ENCODE measurements around the gene PLPPR1. TPM values are rescaled to one million over a fixed set of nuclear protein-coding genes. Genes with fewer than 3 reads are reported as not detected.

PLPPR1 gene
- total and polyA plus RNA-seq, 2 of the 13 experiments (the other 11 are each of a cell fraction or from before 2014, with no cell fraction given), result 16.0 to 84.7 TPM

DNA sequence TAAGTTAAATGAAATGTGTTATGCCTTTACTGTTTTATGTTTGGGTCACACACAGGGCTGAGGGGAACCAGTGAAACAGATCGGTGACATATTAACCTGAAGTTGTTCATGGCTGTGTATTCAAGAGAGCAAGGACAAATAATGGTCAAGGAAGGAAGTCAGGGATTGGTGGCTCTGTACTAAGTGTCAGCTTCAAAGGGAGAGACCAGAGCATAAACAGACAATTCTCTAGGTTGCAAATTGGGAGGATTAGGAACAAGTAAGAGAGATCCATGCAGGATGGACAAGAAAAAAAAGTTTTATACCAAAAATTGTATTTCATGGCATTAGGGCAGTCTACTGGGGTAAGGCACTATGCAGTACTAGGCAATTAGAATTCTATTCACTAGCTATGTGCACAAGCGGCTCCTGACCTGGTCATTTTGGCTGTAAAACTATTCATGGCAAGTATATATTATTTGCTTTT is 156.3 kb downstream of the PLPPR1 start (continued):
- TF ChIP-seq ZNF749 (CRISPR knock-in tag; IDR thresholded peaks at IDR 0.05; ENCODE audit: borderline replicate concordance) (no peak), ISL2 (CRISPR knock-in tag; IDR thresholded peaks at IDR 0.05) (peak; percentile 63; the same call in 1 of the 2 replicates), SP1 (IDR thresholded peaks at IDR 0.05) (no peak), SP1 (CRISPR knock-in tag; IDR thresholded peaks at IDR 0.05) (no peak), POLR2AphosphoS2 (IDR thresholded peaks at IDR 0.05; ENCODE audit: low read depth, low read length) (no peak), FOXA1 (IDR thresholded peaks at IDR 0.05) (no peak), FOXA1 (CRISPR knock-in tag; IDR thresholded peaks at IDR 0.05) (peak; percentile 86), JUNB (CRISPR knock-in tag; IDR thresholded peaks at IDR 0.05; ENCODE audit: borderline replicate concordance) (no peak), NFYC (CRISPR knock-in tag; IDR thresholded peaks at IDR 0.05) (peak; percentile 71), ZNF709 (CRISPR knock-in tag; IDR thresholded peaks at IDR 0.05) (no peak), ZMAT3 (CRISPR knock-in tag; conservative IDR thresholded peaks at IDR 0.05) (no peak), ZNF766 (CRISPR knock-in tag; IDR thresholded peaks at IDR 0.05; ENCODE audit: borderline replicate concordance) (no peak), ZNF644 (CRISPR knock-in tag; IDR thresholded peaks at IDR 0.05; ENCODE audit: low read depth) (peak; percentile 78), ZNF761 (CRISPR knock-in tag; conservative IDR thresholded peaks at IDR 0.05) (no peak), RARA (CRISPR knock-in tag; IDR thresholded peaks at IDR 0.05) (peak; percentile 59), ZNF441 (CRISPR knock-in tag; IDR thresholded peaks at IDR 0.05; ENCODE audit: borderline replicate concordance) (no peak), HOXD1 (CRISPR knock-in tag; IDR thresholded peaks at IDR 0.05) (no peak), ELF3 (CRISPR knock-in tag; IDR thresholded peaks at IDR 0.05) (peak; percentile 87), DNMT3B (CRISPR knock-in tag; conservative IDR thresholded peaks at IDR 0.05) (no peak), U2AF2 (IDR thresholded peaks at IDR 0.05; ENCODE audit: low read depth, low read length) (no peak), ZNF17 (CRISPR knock-in tag; IDR thresholded peaks at IDR 0.05) (no peak), ZNF337 (CRISPR knock-in tag; IDR thresholded peaks at IDR 0.05; ENCODE audit: borderline replicate concordance, low read depth) (no peak)
- TF ChIP-seq, protein P1, sequence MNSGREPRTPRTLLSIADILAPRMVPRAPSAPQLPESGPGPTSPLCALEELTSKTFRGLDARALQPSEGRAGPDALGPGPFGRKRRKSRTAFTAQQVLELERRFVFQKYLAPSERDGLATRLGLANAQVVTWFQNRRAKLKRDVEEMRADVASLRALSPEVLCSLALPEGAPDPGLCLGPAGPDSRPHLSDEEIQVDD (CRISPR knock-in tag; IDR thresholded peaks at IDR 0.05; ENCODE audit: borderline replicate concordance), result no peak
- TF ChIP-seq, protein P2, sequence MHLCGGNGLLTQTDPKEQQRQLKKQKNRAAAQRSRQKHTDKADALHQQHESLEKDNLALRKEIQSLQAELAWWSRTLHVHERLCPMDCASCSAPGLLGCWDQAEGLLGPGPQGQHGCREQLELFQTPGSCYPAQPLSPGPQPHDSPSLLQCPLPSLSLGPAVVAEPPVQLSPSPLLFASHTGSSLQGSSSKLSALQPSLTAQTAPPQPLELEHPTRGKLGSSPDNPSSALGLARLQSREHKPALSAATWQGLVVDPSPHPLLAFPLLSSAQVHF (CRISPR knock-in tag; IDR thresholded peaks at IDR 0.05), result no peak
- TF ChIP-seq, protein P3, sequence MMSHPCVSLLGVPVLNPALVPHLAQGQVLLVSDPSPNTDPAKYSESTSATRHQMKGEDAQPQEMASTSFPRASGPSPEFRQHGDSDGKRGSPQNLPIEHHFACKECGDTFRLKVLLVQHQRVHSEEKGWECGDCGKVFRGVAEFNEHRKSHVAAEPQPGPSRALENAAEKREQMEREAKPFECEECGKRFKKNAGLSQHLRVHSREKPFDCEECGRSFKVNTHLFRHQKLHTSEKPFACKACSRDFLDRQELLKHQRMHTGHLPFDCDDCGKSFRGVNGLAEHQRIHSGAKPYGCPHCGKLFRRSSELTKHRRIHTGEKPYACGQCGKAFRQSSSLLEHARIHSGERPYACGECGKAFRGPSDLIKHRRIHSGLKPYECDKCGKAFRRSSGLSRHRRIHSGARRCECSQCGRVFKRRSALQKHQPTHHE (CRISPR knock-in tag; IDR thresholded peaks at IDR 0.05; ENCODE audit: borderline replicate concordance), result no peak
- TF ChIP-seq, protein P4, sequence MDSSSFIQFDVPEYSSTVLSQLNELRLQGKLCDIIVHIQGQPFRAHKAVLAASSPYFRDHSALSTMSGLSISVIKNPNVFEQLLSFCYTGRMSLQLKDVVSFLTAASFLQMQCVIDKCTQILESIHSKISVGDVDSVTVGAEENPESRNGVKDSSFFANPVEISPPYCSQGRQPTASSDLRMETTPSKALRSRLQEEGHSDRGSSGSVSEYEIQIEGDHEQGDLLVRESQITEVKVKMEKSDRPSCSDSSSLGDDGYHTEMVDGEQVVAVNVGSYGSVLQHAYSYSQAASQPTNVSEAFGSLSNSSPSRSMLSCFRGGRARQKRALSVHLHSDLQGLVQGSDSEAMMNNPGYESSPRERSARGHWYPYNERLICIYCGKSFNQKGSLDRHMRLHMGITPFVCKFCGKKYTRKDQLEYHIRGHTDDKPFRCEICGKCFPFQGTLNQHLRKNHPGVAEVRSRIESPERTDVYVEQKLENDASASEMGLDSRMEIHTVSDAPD (CRISPR knock-in tag; IDR thresholded peaks at IDR 0.05), result no peak
